ENCODE results near the gene C19orf73. TPM values are rescaled to one million over a fixed set of nuclear protein-coding genes. Genes with fewer than 3 reads are reported as not detected.

Gene C19orf73
- total RNA-seq, 1 donor from 2014 or later, result 2.3 TPM

- Mint-ChIP-seq H3K36me3 (no peaks in the 10 kb centered on the region), H3K4me3 (peak overlapping the region; percentile 84), H3K9me3 (no peaks in the 10 kb centered on the region), H3K4me1 (ENCODE audit: unreplicated experiment) (peaks cover 15% of the 10 kb centered on the region), H3K27ac (peak overlapping the region; percentile 70), H3K27me3 (peaks cover 27% of the 10 kb centered on the region)
- DNase-seq (ENCODE audit: extremely low spot score, unreplicated experiment), result no peak
- no peak for TF ChIP-seq CTCF (conservative IDR thresholded peaks at IDR 0.05)
Measured at GRCh38 chr19:49120868-49121267, 1.9 kb upstream of the C19orf73 start.

GRCh38 chr19:49120325-49120683 lies 1.4 kb upstream of the C19orf73 start:
- H3K4me3 Mint-ChIP-seq, result peak overlapping the region; percentile 84
- H3K36me3 Mint-ChIP-seq, result no peaks in the 10 kb centered on the region
- no peak for TF ChIP-seq CTCF (conservative IDR thresholded peaks at IDR 0.05)
- peaks cover 17% of the 10 kb centered on the region for H3K4me1 Mint-ChIP-seq (ENCODE audit: unreplicated experiment)
- no peak for DNase-seq (ENCODE audit: extremely low spot score, unreplicated experiment)
- peaks cover 27% of the 10 kb centered on the region for H3K27me3 Mint-ChIP-seq
- H3K9me3 Mint-ChIP-seq, result no peaks in the 10 kb centered on the region
- peak overlapping the region; percentile 70 for H3K27ac Mint-ChIP-seq

- Mint-ChIP-seq H3K4me3 (peak within 1 kb of the TSS; percentile 87), H3K4me1 (ENCODE audit: unreplicated experiment) (peaks cover 21% of the 10 kb centered on the region), H3K27ac (peak within 1 kb of the TSS; percentile 86), H3K9me3 (no peaks in the 10 kb centered on the region), H3K36me3 (no peaks in the 10 kb centered on the region), H3K27me3 (peaks cover 27% of the 10 kb centered on the region)
- no peak for TF ChIP-seq CTCF (conservative IDR thresholded peaks at IDR 0.05)
- no peak for DNase-seq (ENCODE audit: extremely low spot score, unreplicated experiment)
Measured at GRCh38 chr19:49119411-49120324, 725 bp upstream of the C19orf73 start, which contains the start of gene PPFIA3. TSS of gene PPFIA3 (plus strand) at chr19:49119544. CDS start at chr19:49127874, 8,330 bp downstream.

GRCh38 chr19:49117677-49118564 lies 1.0 kb downstream of the C19orf73 start:
- H3K36me3 Mint-ChIP-seq, result no peaks in the 10 kb centered on the region
- DNase-seq (ENCODE audit: extremely low spot score, unreplicated experiment), result no peak
- TF ChIP-seq CTCF (conservative IDR thresholded peaks at IDR 0.05), result no peak
- H3K4me1 Mint-ChIP-seq (ENCODE audit: unreplicated experiment), result peaks cover 26% of the 10 kb centered on the region
- peaks cover 17% of the 10 kb centered on the region for H3K27me3 Mint-ChIP-seq
- H3K27ac Mint-ChIP-seq, result peak overlapping the region; percentile 86
- peak overlapping the region; percentile 85 for H3K4me3 Mint-ChIP-seq
- no peaks in the 10 kb centered on the region for H3K9me3 Mint-ChIP-seq

- no peak for TF ChIP-seq CTCF (conservative IDR thresholded peaks at IDR 0.05)
- H3K4me3 Mint-ChIP-seq, result peak overlapping the region; percentile 88
- H3K27ac Mint-ChIP-seq, result peak overlapping the region; percentile 6
- peaks cover 9% of the 10 kb centered on the region for H3K27me3 Mint-ChIP-seq
- H3K4me1 Mint-ChIP-seq (ENCODE audit: unreplicated experiment), result peaks cover 31% of the 10 kb centered on the region
- no peaks in the 10 kb centered on the region for H3K9me3 Mint-ChIP-seq
- no peaks in the 10 kb centered on the region for H3K36me3 Mint-ChIP-seq
- DNase-seq (ENCODE audit: extremely low spot score, unreplicated experiment), result no peak
Measured at GRCh38 chr19:49116544-49116943, 2.4 kb downstream of the C19orf73 start.

Measured in type B pancreatic cell (in vitro differentiated cells).